LHCN-M2 (cell line): Measurements from ENCODE around the gene TMEM245. TPM values are rescaled to one million over a fixed set of nuclear protein-coding genes. Genes with fewer than 3 reads are reported as not detected.

Source experiments
- DNase-seq: peaks from one replicate; pipeline ENCODE4 v3.0.0-alpha.2; 2012; ENCODE audit warnings: low read depth
- polyA plus RNA-seq: library from polyadenylated mRNA; unstranded; fragments of >200 nt; gene quantifications from one replicate; pipeline ENCODE4 v1.2.1, GENCODE V29; 2012; ENCODE audit warnings: missing spikeins
- total RNA-seq: library from RNA; depleted of rRNA; stranded (reverse); fragments of >200 nt; gene quantifications from 2 replicates; pipeline ENCODE4 v1.2.3, GENCODE V29; 2014; rRNA removed

TMEM245 gene
- 48.5 and 53.4 TPM in 2 replicates for total RNA-seq
- 21.5 TPM for polyA plus RNA-seq

GRCh38 chr9:109119439-109120203, at the start of gene TMEM245:
Gene TMEM245, minus strand, starts transcription at chr9:109119947. Its CDS starts 34 bp downstream, at chr9:109119913.
- DNase-seq: peak; percentile 98

GRCh38 chr9:109168170-109168569, 48.4 kb upstream of the TMEM245 start:
- no peak for DNase-seq

GRCh38 chr9:109167716-109168115, 48.0 kb upstream of the TMEM245 start:
- no peak for DNase-seq

GRCh38 chr9:109166771-109167601, 47.2 kb upstream of the TMEM245 start, which contains the start of gene FRRS1L:
Gene FRRS1L, minus strand, starts transcription at chr9:109167249. Its CDS starts 111 bp downstream, at chr9:109167138.
- no peak for DNase-seq

- DNase-seq: no peak
Observed at GRCh38 chr9:109166171-109166770, 46.5 kb upstream of the TMEM245 start.

GRCh38 chr9:109164042-109164441, 44.3 kb upstream of the TMEM245 start:
- DNase-seq: no peak

GRCh38 chr9:109163194-109163593, 43.4 kb upstream of the TMEM245 start:
- no peak for DNase-seq

- no peak for DNase-seq
Observed at GRCh38 chr9:109162677-109163076, 42.9 kb upstream of the TMEM245 start.

- no peak for DNase-seq
Observed at GRCh38 chr9:109161471-109161870, 41.7 kb upstream of the TMEM245 start.

- DNase-seq: no peak
Observed at GRCh38 chr9:109159583-109159982, 39.8 kb upstream of the TMEM245 start.

GRCh38 chr9:109158651-109159050, 38.9 kb upstream of the TMEM245 start:
- no peak for DNase-seq

- no peak for DNase-seq
Observed at GRCh38 chr9:109156708-109157107, 37.0 kb upstream of the TMEM245 start.

GRCh38 chr9:109150925-109151545, 31.3 kb upstream of the TMEM245 start:
- no peak for DNase-seq

- DNase-seq: no peak
Observed at GRCh38 chr9:109149722-109150121, 30.0 kb upstream of the TMEM245 start.

GRCh38 chr9:109149089-109149488, 29.3 kb upstream of the TMEM245 start:
- DNase-seq: no peak

- no peak for DNase-seq
Observed at GRCh38 chr9:109145051-109145450, 25.3 kb upstream of the TMEM245 start.

- DNase-seq: peak; percentile 52
Observed at GRCh38 chr9:109143881-109144562, 24.3 kb upstream of the TMEM245 start.

- no peak for DNase-seq
Observed at GRCh38 chr9:109141375-109141774, 21.6 kb upstream of the TMEM245 start.

- DNase-seq: no peak
Observed at GRCh38 chr9:109139851-109140250, 20.1 kb upstream of the TMEM245 start.

GRCh38 chr9:109138421-109138820, 18.7 kb upstream of the TMEM245 start:
- DNase-seq: no peak

- no peak for DNase-seq
Observed at GRCh38 chr9:109134167-109134578, 14.4 kb upstream of the TMEM245 start.
